Colonic mucosa (tissue), 4 donors: ENCODE measurements around the gene DIPK1B. TPM values are rescaled to one million over a fixed set of nuclear protein-coding genes. Genes with fewer than 3 reads are reported as not detected.

Experiments
- DNase-seq: peaks from one replicate; pipeline ENCODE4 v3.0.0-alpha.2; 2020
- H3K27ac ChIP-seq: fragments of 200-600 bp; one replicate; pipeline ENCODE4 v1.8.0; 2021
- H3K27me3 ChIP-seq: fragments of 200-600 bp; one replicate; pipeline ENCODE4 v1.8.0; 2021
- H3K36me3 ChIP-seq: fragments of 200-600 bp; one replicate; pipeline ENCODE4 v1.8.0; 2021
- H3K4me1 ChIP-seq: fragments of 200-600 bp; one replicate; pipeline ENCODE4 v1.8.0; 2021; ENCODE audit warnings: mild to moderate bottlenecking
- H3K4me3 ChIP-seq: fragments of 200-600 bp; one replicate; pipeline ENCODE4 v1.8.0; 2021
- H3K9ac ChIP-seq, 2 donors: one replicate each; pipeline ENCODE4 v1.7.0; 2013; ENCODE audit warnings: control low read depth in 2 of 2, low read depth in 2 of 2, low read length in 2 of 2
- H3K9me3 ChIP-seq: fragments of 200-600 bp; one replicate; pipeline ENCODE4 v1.8.0; 2021
- CTCF ChIP-seq: fragments of 200-600 bp; IDR thresholded peaks from one replicate; pipeline ENCODE4 v1.8.0; 2022; ENCODE audit warnings: antibody characterized with exemption, mild to moderate bottlenecking
- intact Hi-C: fragments of 100-400 bp; cut with DNase I; formaldehyde crosslinking; loops from one replicate; pipeline ENCODE4 v1.14.1; 2022
- total RNA-seq, 2 donors: library from RNA; stranded (reverse); fragmentation: NEBNext Ultra II Directional in 1 of 2; extraction: Animal tissue kit (Norgen Biotek cat#: 25700) in 1 of 2; gene quantifications; one replicate each; pipeline ENCODE4 v1.2.1, GENCODE V29; 2021
- donor health status: healthy.
- donor health status: DM: no; HTN: no; CAD: no.
- donor health status: DM: no; HTN: no; CAD: no.

Gene DIPK1B
- total RNA-seq, 2 donors from 2014 or later, result 0.82 to 2.8 TPM

DNA sequence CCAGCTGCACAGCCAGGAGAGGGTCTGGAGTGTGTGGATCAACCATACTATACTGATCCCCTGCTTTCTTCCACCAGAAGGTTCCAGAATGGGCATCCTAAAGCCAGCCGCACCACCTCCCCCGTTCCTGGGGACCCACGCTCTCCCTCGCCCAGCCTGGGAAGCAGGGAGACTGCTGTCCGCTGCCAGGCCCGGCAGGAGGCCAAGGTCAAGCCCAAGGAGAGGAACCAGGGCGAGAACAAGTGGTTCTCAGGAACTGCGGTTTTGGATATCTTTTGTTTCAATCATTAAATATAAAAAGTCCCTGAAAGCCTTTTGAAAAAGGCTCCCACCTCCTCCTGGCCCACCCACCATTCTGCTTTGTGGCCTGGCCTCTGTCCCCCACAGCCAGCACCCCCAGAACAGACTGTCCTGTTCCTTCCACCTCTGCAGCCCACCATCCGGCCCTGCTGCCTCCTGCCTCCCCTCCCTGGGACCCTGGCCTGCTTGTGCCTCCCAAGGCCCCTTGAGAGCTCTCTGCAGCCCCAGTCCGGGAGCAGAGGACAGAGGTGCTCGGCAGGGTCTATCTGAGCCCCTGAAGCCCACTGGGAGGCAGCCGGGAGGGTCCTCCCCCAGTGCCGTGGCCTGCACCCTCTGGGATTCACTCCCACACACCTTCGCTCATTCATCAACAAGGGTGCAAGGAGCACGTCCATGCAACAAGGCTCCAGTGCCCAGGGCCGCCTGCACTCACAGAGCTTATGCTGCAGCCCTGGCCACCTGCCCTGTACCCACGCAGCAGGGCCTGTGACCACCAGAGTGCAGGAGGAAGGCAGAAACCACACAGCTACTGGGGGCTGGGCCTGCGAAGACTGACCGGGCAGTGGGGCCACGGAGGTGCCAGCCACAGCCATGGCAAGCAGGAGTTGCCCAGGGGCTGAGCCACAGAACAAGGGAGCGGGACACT lies 36.6 kb downstream of the DIPK1B start:
- no peak overlapping the region for H3K4me3 ChIP-seq
- no peak for TF ChIP-seq CTCF
- no peaks in the 10 kb centered on the region for H3K9me3 ChIP-seq
- H3K36me3 ChIP-seq, result no peaks in the 10 kb centered on the region
- intact Hi-C loops, result no loop called here
- H3K9ac ChIP-seq, result no peak overlapping the region
- H3K4me1 ChIP-seq, result no peaks in the 10 kb centered on the region
- no peak for DNase-seq
- no peak overlapping the region for H3K27ac ChIP-seq
- H3K27me3 ChIP-seq, result no peaks in the 10 kb centered on the region

- no peak overlapping the region for H3K4me3 ChIP-seq
- H3K27ac ChIP-seq, result no peak overlapping the region
- intact Hi-C loops, result no loop called here
- no peak overlapping the region for H3K9ac ChIP-seq
- no peaks in the 10 kb centered on the region for H3K27me3 ChIP-seq
- H3K4me1 ChIP-seq, result no peaks in the 10 kb centered on the region
- H3K36me3 ChIP-seq, result no peaks in the 10 kb centered on the region
- TF ChIP-seq CTCF, result no peak
- no peak for DNase-seq
- no peaks in the 10 kb centered on the region for H3K9me3 ChIP-seq
Observed at GRCh38 chr9:136750526-136750925, 38.2 kb downstream of the DIPK1B start.

- no peaks in the 10 kb centered on the region for H3K9me3 ChIP-seq
Observed at GRCh38 chr9:136751244-136751643, 38.9 kb downstream of the DIPK1B start.

GRCh38 chr9:136751814-136752213 lies 39.4 kb downstream of the DIPK1B start:
- Histone ChIP-seq H3K36me3 (no peaks in the 10 kb centered on the region), H3K9me3 (no peaks in the 10 kb centered on the region), H3K27ac (no peak overlapping the region), H3K4me3 (no peak overlapping the region), H3K27me3 (no peaks in the 10 kb centered on the region), H3K9ac (no peak overlapping the region), H3K4me1 (no peaks in the 10 kb centered on the region)
- intact Hi-C loops, result no loop called here
- TF ChIP-seq CTCF, result no peak
- no peak for DNase-seq

More at GRCh38 chr9:136751244-136751643, 38.9 kb downstream of the DIPK1B start:
- intact Hi-C loops, result no loop called here
- H3K36me3 ChIP-seq, result no peaks in the 10 kb centered on the region
- H3K4me1 ChIP-seq, result no peaks in the 10 kb centered on the region
- H3K9ac ChIP-seq, result no peak overlapping the region
- DNase-seq, result no peak
- no peak overlapping the region for H3K27ac ChIP-seq
- H3K27me3 ChIP-seq, result no peaks in the 10 kb centered on the region
- H3K4me3 ChIP-seq, result no peak overlapping the region
- TF ChIP-seq CTCF, result no peak

DNA sequence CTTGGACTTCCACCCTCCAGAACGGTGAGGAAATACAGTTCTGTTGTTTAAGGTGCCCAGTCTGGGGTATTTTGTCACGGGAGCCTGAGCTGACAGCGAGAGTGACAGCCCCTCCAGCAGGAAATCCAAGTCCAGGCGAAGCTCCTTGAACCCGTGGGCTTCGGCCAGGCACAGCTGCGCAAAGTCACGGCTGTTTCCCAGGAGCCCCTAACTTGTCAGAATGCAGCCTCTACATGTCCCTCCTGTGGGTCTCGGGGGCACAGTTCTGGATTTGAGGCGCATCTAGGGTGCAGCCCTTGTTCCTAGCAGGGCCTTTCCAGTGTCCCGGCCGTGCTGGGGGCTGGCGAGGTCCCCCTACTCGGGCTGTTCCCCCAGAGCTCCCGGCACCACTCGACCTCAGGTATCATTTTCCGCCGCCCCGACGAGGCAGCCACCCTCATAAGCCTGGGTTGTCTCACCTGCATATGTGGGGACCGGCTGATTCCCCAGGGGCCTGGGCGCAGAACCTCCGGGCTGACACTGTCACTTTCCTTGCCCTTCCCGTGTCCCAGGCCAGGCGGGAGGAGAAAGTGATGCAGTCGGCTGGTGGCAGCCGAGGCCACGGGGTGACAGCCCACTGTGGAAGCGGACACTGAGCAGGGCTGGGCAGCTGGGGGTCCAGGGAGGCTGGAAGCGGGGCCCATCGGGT lies 41.1 kb downstream of the DIPK1B start:
- no peak for TF ChIP-seq CTCF

More for the DNA sequence above, 41.1 kb downstream of the DIPK1B start:
- intact Hi-C loops, result no loop called here
- Histone ChIP-seq H3K4me3 (no peak overlapping the region), H3K27ac (no peak overlapping the region), H3K36me3 (no peaks in the 10 kb centered on the region), H3K9me3 (no peaks in the 10 kb centered on the region), H3K27me3 (no peaks in the 10 kb centered on the region), H3K4me1 (no peaks in the 10 kb centered on the region), H3K9ac (no peak overlapping the region)
- no peak for DNase-seq
